K562 (cell line): ENCODE measurements around the gene RAB4B. TPM values are rescaled to one million over a fixed set of nuclear protein-coding genes. Genes with fewer than 3 reads are reported as not detected.

Experiments used
- ADNP ChIP-seq: fragments of 200-800 bp; sonication (Bioruptor generic); IDR thresholded peaks from 2 replicates; pipeline ENCODE4 v1.6.1; 2016; ENCODE audit warnings: missing genetic modification characterization, missing compliant biosample characterization
- COPS2 ChIP-seq: fragments of 450-650 bp; conservative IDR thresholded peaks from 2 replicates; pipeline ENCODE4 v1.6.1; 2016; ENCODE audit warnings: mild to moderate bottlenecking, moderate library complexity
- ESRRA ChIP-seq: fragments of 450-650 bp; IDR thresholded peaks from 2 replicates; pipeline ENCODE4 v1.6.1; 2014; ENCODE audit warnings: low read depth, mild to moderate bottlenecking, moderate library complexity, borderline replicate concordance
- GATA2 ChIP-seq: sonication (generic); formaldehyde crosslinking; IDR thresholded peaks from 2 replicates; pipeline ENCODE4 v1.4.0; 2020; ENCODE audit warnings: mild to moderate bottlenecking, missing genetic modification reagents
- HDAC1 ChIP-seq, 2 experiments: fragments of 450-650 bp; IDR thresholded peaks; 2 replicates each; pipeline ENCODE4 v1.6.1; 2016 to 2017; ENCODE audit warnings: inconsistent platforms in 1 of 2, mild to moderate bottlenecking in 1 of 2, moderate library complexity in 1 of 2
- MEF2A ChIP-seq: IDR thresholded peaks from 2 replicates; pipeline ENCODE4 v1.6.1; 2011; ENCODE audit warnings: low read depth, mild to moderate bottlenecking, low read length, moderate library complexity; ENCODE audit not compliant: control insufficient read depth
- MTA3 ChIP-seq: fragments of 450-650 bp; formaldehyde crosslinking; IDR thresholded peaks from 2 replicates; pipeline ENCODE4 v1.6.1; 2017; ENCODE audit warnings: mild to moderate bottlenecking, borderline replicate concordance
- PHB2 ChIP-seq: fragments of 450-650 bp; IDR thresholded peaks from 2 replicates; pipeline ENCODE4 v1.6.1; 2017; ENCODE audit warnings: low read depth
- PPARD ChIP-seq: fragments of 250-450 bp; sonication (Bioruptor Pico); IDR thresholded peaks from 2 replicates; pipeline ENCODE4 v1.8.0; 2022; ENCODE audit warnings: inconsistent platforms, mild to moderate bottlenecking, moderate library complexity
- RB1 ChIP-seq: fragments of 450-650 bp; IDR thresholded peaks from 2 replicates; pipeline ENCODE4 v1.6.1; 2017; ENCODE audit warnings: low read depth, mild to moderate bottlenecking
- RBFOX2 ChIP-seq: fragments of 200-400 bp; formaldehyde crosslinking; IDR thresholded peaks from 2 replicates; pipeline ENCODE4 v1.6.1; 2017; ENCODE audit warnings: low read depth, mild to moderate bottlenecking, low read length, moderate library complexity
- SMARCB1 ChIP-seq: IDR thresholded peaks from 2 replicates; pipeline ENCODE4 v1.6.1; 2011; ENCODE audit warnings: improper control_type of control experiment, low read depth; ENCODE audit not compliant: insufficient read length
- TAL1 ChIP-seq: fragments of 450-650 bp; IDR thresholded peaks from 2 replicates; pipeline ENCODE4 v1.6.1; 2016; ENCODE audit warnings: mild to moderate bottlenecking
- TSHZ1 ChIP-seq: fragments of 250-450 bp; sonication (Bioruptor Pico); IDR thresholded peaks from 2 replicates; pipeline ENCODE4 v1.4.0; 2020; ENCODE audit warnings: mild to moderate bottlenecking, moderate library complexity
- ZBTB11 ChIP-seq, 3 experiments: fragments of 200-800 bp in 1 of 3; fragments of 250-450 bp in 1 of 3; fragments of 450-650 bp in 1 of 3; sonication (Bioruptor Pico) in 1 of 3; sonication (Bioruptor generic) in 1 of 3; formaldehyde crosslinking in 1 of 3; IDR thresholded peaks; 2 replicates each; pipeline versions ENCODE4 v1.6.1 to v1.8.0; 2016 to 2022; ENCODE audit warnings: mild to moderate bottlenecking in 2 of 3, missing genetic modification characterization in 2 of 3, missing compliant biosample characterization in 1 of 3, moderate library complexity in 1 of 3
- ZNF175 ChIP-seq: fragments of 200-800 bp; sonication (Bioruptor generic); IDR thresholded peaks from 2 replicates; pipeline ENCODE4 v1.6.1; 2016; ENCODE audit warnings: low read depth, mild to moderate bottlenecking, missing genetic modification characterization, missing compliant biosample characterization
- ZNF668 ChIP-seq: fragments of 250-450 bp; sonication (Bioruptor Pico); IDR thresholded peaks from 2 replicates; pipeline ENCODE4 v1.8.0; 2022; ENCODE audit warnings: mild to moderate bottlenecking, inconsistent platforms
- polyA plus RNA-seq, 8 experiments: library from polyadenylated mRNA; depleted of rRNA in 4 of 8; stranded (reverse) in 5 of 8; unstranded in 3 of 8; fragments of >200 nt; fragmentation: Nextera tagmentation in 2 of 8; fragmentation: Illumina TruSeq in 1 of 8; extraction: Ambion mirVana in 2 of 8; extraction: Trizol in 1 of 8; gene quantifications; 2 replicates each; pipeline versions ENCODE4 v1.2.1 to v1.2.3, GENCODE V29; 2011 to 2014; ENCODE audit warnings: inconsistent platforms in 1 of 8, missing spikeins in 1 of 8
- total RNA-seq, 7 experiments: library from RNA; depleted of rRNA in 6 of 7; stranded (reverse); fragments of >200 nt in 6 of 7; fragmentation: Illumina TruSeq in 2 of 7; extraction: Trizol in 2 of 7; gene quantifications; 2 replicates each; pipeline versions ENCODE4 v1.2.1 to v1.2.3, GENCODE V29; 2011 to 2021; ENCODE audit warnings: low replicate concordance in 1 of 7
- TF ChIP-seq, protein P1 (sequence below): fragments of 450-650 bp; IDR thresholded peaks from 2 replicates; pipeline ENCODE4 v1.7.1; 2018; ENCODE audit warnings: mild to moderate bottlenecking, low read depth; ENCODE audit not compliant: partially characterized antibody

The RAB4B gene
- total and polyA plus RNA-seq, 9 of the 15 experiments (the other 6 are each of a cell fraction or from before 2014, with no cell fraction given), result 0.28 to 20.4 (median 9.0) TPM

GRCh38 chr19:40799558-40800338 is 21.7 kb downstream of the RAB4B start (continued):
- TF ChIP-seq TSHZ1, result no peak
- TF ChIP-seq ESRRA, result no peak
- TF ChIP-seq RB1, result peak; percentile 43
- TF ChIP-seq TAL1, result no peak
- no peak for TF ChIP-seq PPARD
- no peak for TF ChIP-seq COPS2
- no peak for TF ChIP-seq SMARCB1
- peak in 1 of 3 experiments; percentile 61; a peak in 2 of 6 replicates for TF ChIP-seq ZBTB11 (CRISPR knock-in tag; IDR thresholded peaks at IDR 0.05)
- no peak for TF ChIP-seq ADNP (tag)
- no peak for TF ChIP-seq PHB2
- TF ChIP-seq HDAC1 (IDR thresholded peaks at IDR 0.05), result no peak; a peak in 1 of 4 replicates
- TF ChIP-seq MEF2A, result no peak
- no peak for TF ChIP-seq ZNF668 (CRISPR knock-in tag)
- TF ChIP-seq, protein P1, sequence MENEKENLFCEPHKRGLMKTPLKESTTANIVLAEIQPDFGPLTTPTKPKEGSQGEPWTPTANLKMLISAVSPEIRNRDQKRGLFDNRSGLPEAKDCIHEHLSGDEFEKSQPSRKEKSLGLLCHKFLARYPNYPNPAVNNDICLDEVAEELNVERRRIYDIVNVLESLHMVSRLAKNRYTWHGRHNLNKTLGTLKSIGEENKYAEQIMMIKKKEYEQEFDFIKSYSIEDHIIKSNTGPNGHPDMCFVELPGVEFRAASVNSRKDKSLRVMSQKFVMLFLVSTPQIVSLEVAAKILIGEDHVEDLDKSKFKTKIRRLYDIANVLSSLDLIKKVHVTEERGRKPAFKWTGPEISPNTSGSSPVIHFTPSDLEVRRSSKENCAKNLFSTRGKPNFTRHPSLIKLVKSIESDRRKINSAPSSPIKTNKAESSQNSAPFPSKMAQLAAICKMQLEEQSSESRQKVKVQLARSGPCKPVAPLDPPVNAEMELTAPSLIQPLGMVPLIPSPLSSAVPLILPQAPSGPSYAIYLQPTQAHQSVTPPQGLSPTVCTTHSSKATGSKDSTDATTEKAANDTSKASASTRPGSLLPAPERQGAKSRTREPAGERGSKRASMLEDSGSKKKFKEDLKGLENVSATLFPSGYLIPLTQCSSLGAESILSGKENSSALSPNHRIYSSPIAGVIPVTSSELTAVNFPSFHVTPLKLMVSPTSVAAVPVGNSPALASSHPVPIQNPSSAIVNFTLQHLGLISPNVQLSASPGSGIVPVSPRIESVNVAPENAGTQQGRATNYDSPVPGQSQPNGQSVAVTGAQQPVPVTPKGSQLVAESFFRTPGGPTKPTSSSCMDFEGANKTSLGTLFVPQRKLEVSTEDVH, result no peak
- no peak for TF ChIP-seq MTA3
- TF ChIP-seq ZNF175 (CRISPR knock-in tag), result no peak
- TF ChIP-seq GATA2, result peak; percentile 35; the same call in 1 of the 2 replicates
- TF ChIP-seq RBFOX2, result peak; percentile 65
